HepG2 (cell line): ENCODE data around the gene DNTTIP2. TPM values are rescaled to one million over a fixed set of nuclear protein-coding genes. Genes with fewer than 3 reads are reported as not detected.

ENCODE experiments used
- AGO1 ChIP-seq: fragments of 200-400 bp; formaldehyde crosslinking; IDR thresholded peaks from 2 replicates; pipeline ENCODE4 v1.6.1; 2017; ENCODE audit warnings: mild to moderate bottlenecking, low read depth, low read length, moderate library complexity; ENCODE audit not compliant: poor library complexity, severe bottlenecking
- BCL6 ChIP-seq: IDR thresholded peaks from 2 replicates; pipeline ENCODE4 v1.6.1; 2016; ENCODE audit warnings: missing genetic modification reagents, missing compliant biosample characterization
- CCDC6 ChIP-seq: sonication (generic); formaldehyde crosslinking; IDR thresholded peaks from 2 replicates; pipeline ENCODE4 v1.8.1; 2022; ENCODE audit warnings: mild to moderate bottlenecking, missing genetic modification reagents, moderate library complexity
- ETV5 ChIP-seq: IDR thresholded peaks from 2 replicates; pipeline ENCODE4 v1.6.1; 2018; ENCODE audit warnings: missing biosample characterization, missing genetic modification reagents, inconsistent platforms, borderline replicate concordance
- FOXP1 ChIP-seq, 2 experiments: fragments of 450-650 bp in 1 of 2; IDR thresholded peaks; 2 replicates each; pipeline ENCODE4 v1.6.1; 2017 to 2018; ENCODE audit warnings: antibody characterized with exemption in 1 of 2
- GTF2F1 ChIP-seq: fragments of 150-350 bp; IDR thresholded peaks from 2 replicates; pipeline ENCODE4 v1.6.1; 2014; ENCODE audit warnings: low read length
- HHEX ChIP-seq: IDR thresholded peaks from 2 replicates; pipeline ENCODE4 v1.6.1; 2016; ENCODE audit warnings: control low read depth
- ISX ChIP-seq: sonication (generic); formaldehyde crosslinking; conservative IDR thresholded peaks from 2 replicates; pipeline ENCODE4 v1.5.0; 2020; ENCODE audit warnings: missing genetic modification reagents
- KAT2B ChIP-seq: fragments of 150-350 bp; IDR thresholded peaks from 2 replicates; pipeline ENCODE4 v1.6.1; 2014; ENCODE audit warnings: low read depth, low read length, borderline replicate concordance
- KDM5A ChIP-seq: fragments of 200-600 bp; sonication (generic); IDR thresholded peaks from 2 replicates; pipeline ENCODE4 v1.7.0; 2018; ENCODE audit warnings: antibody characterized with exemption, mild to moderate bottlenecking, low read length, borderline replicate concordance
- KLF15 ChIP-seq: sonication (generic); formaldehyde crosslinking; IDR thresholded peaks from 2 replicates; pipeline ENCODE4 v1.8.1; 2023; ENCODE audit warnings: borderline replicate concordance, mild to moderate bottlenecking, inconsistent platforms, missing genetic modification reagents, mixed read lengths
- NCOA1 ChIP-seq: sonication (generic); formaldehyde crosslinking; IDR thresholded peaks from 2 replicates; pipeline ENCODE4 v1.9.0; 2021; ENCODE audit warnings: missing genetic modification reagents
- PAWR ChIP-seq: sonication (generic); formaldehyde crosslinking; IDR thresholded peaks from 2 replicates; pipeline ENCODE4 v1.4.0; 2020; ENCODE audit warnings: missing genetic modification reagents, mild to moderate bottlenecking, borderline replicate concordance
- PHF20 ChIP-seq: sonication (generic); formaldehyde crosslinking; IDR thresholded peaks from 2 replicates; pipeline ENCODE4 v1.5.0; 2020; ENCODE audit warnings: mild to moderate bottlenecking, missing genetic modification reagents
- RAD51 ChIP-seq: fragments of 450-650 bp; IDR thresholded peaks from 2 replicates; pipeline ENCODE4 v1.6.1; 2016; ENCODE audit warnings: borderline replicate concordance
- RBM22 ChIP-seq: fragments of 200-400 bp; formaldehyde crosslinking; optimal IDR thresholded peaks from 2 replicates; pipeline ENCODE3; 2017; ENCODE audit warnings: mild to moderate bottlenecking, low read length, moderate library complexity
- RXRB ChIP-seq: IDR thresholded peaks from 2 replicates; pipeline ENCODE4 v1.6.1; 2016; ENCODE audit warnings: borderline replicate concordance, missing genetic modification reagents, missing compliant biosample characterization
- ZNF12 ChIP-seq: sonication (generic); formaldehyde crosslinking; IDR thresholded peaks from 2 replicates; pipeline ENCODE4 v1.5.0; 2020; ENCODE audit warnings: missing genetic modification reagents
- ZNF124 ChIP-seq: sonication (generic); formaldehyde crosslinking; IDR thresholded peaks from 2 replicates; pipeline ENCODE4 v1.4.0; 2020; ENCODE audit warnings: missing genetic modification reagents
- ZNF180 ChIP-seq: sonication (generic); formaldehyde crosslinking; IDR thresholded peaks from 2 replicates; pipeline ENCODE4 v1.4.0; 2020; ENCODE audit warnings: low read depth, missing genetic modification reagents, borderline replicate concordance
- ZNF224 ChIP-seq: sonication (generic); formaldehyde crosslinking; IDR thresholded peaks from 2 replicates; pipeline ENCODE4 v1.5.0; 2020; ENCODE audit warnings: mild to moderate bottlenecking, missing genetic modification reagents
- ZNF496 ChIP-seq: sonication (generic); formaldehyde crosslinking; IDR thresholded peaks from 2 replicates; pipeline ENCODE4 v1.8.1; 2023; ENCODE audit warnings: mild to moderate bottlenecking, moderate library complexity, missing genetic modification reagents; ENCODE audit not compliant: insufficient replicate concordance
- polyA plus RNA-seq, 8 experiments: library from polyadenylated mRNA; depleted of rRNA in 3 of 8; stranded (reverse) in 7 of 8; unstranded in 1 of 8; fragments of >200 nt; fragmentation: Illumina TruSeq in 4 of 8; extraction: Trizol in 4 of 8; gene quantifications; 2 replicates each; pipeline versions ENCODE4 v1.2.1 to v1.2.3, GENCODE V29; 2011 to 2016; ENCODE audit warnings: low read depth in 4 of 8, missing spikeins in 1 of 8, mixed read lengths in 1 of 8; ENCODE audit not compliant: insufficient read depth in 1 of 8
- total RNA-seq, 5 experiments: library from RNA; depleted of rRNA; stranded (reverse); fragments of >200 nt; fragmentation: Illumina TruSeq; extraction: Trizol; gene quantifications; 2 replicates each; pipeline ENCODE4 v1.2.3, GENCODE V29; 2016; ENCODE audit warnings: low read depth in 1 of 5
- TF ChIP-seq, protein P1 (sequence below): sonication (generic); formaldehyde crosslinking; IDR thresholded peaks from 2 replicates; pipeline ENCODE4 v1.8.0; 2022; ENCODE audit warnings: mild to moderate bottlenecking, missing genetic modification reagents; ENCODE audit not compliant: insufficient replicate concordance
- TF ChIP-seq, protein P2 (sequence below): sonication (generic); formaldehyde crosslinking; IDR thresholded peaks from 2 replicates; pipeline ENCODE4 v1.4.0; 2020; ENCODE audit warnings: missing genetic modification reagents, mild to moderate bottlenecking, borderline replicate concordance
- TF ChIP-seq, protein P3 (sequence below): sonication (generic); formaldehyde crosslinking; IDR thresholded peaks from 2 replicates; pipeline ENCODE4 v1.4.0; 2020; ENCODE audit warnings: missing genetic modification reagents; ENCODE audit errors: not compliant biosample characterization
- TF ChIP-seq, protein P4 (sequence below): sonication (generic); formaldehyde crosslinking; IDR thresholded peaks from 2 replicates; pipeline ENCODE4 v1.8.1; 2023; ENCODE audit warnings: mild to moderate bottlenecking, missing genetic modification reagents, borderline replicate concordance

DNTTIP2 gene
- total and polyA plus RNA-seq, 2 of the 13 experiments (the other 11 are each of a cell fraction or from before 2014, with no cell fraction given) = 11.4 to 63.3 TPM

DNA sequence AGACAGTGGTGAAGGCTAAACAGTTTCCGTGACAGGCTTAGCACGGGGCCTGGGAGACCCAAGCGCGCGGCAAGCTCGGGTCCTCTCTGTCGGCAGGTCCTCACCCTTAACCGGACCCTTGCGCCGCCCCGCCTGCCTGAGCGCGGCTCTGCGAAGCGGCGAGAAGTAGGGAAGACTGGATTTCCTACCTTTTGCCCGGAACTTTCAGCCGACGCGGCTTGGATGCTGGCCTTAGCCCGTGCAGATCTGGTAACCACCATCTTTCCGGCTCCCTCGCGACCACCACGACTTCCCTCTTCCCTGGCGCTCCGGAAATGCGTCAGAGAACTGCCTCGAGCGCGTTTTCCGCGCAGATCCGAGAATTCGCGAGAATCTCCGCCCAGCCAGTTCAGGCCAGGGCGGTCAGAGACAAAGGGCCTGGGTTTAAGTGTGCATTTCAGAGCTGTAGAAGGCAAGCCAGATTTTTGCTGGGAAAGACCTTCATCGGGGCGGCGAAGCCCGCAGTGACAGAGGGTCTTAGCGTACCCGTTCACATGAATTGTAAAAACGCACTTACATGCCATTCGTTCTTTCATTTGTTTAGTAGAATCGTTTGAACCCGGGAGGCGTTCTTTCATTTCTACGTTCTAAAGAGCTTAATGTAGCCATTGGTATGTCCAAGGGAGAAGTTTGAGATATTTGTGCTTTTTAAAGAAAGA lies at the start of gene DNTTIP2 (continued):
- no peak for TF ChIP-seq AGO1
- TF ChIP-seq BCL6 = peak; percentile 22; the same call in 1 of the 2 replicates
- no peak for TF ChIP-seq FOXP1 (IDR thresholded peaks at IDR 0.05)
- TF ChIP-seq FOXP1 (CRISPR knock-in tag; IDR thresholded peaks at IDR 0.05) = no peak
- TF ChIP-seq GTF2F1 = 0 out of 2 replicates have a peak, but pooled peaks have one; percentile 52
- TF ChIP-seq ZNF224 (CRISPR knock-in tag) = 0 out of 2 replicates have a peak, but pooled peaks have one; percentile 30
- TF ChIP-seq, protein P1, sequence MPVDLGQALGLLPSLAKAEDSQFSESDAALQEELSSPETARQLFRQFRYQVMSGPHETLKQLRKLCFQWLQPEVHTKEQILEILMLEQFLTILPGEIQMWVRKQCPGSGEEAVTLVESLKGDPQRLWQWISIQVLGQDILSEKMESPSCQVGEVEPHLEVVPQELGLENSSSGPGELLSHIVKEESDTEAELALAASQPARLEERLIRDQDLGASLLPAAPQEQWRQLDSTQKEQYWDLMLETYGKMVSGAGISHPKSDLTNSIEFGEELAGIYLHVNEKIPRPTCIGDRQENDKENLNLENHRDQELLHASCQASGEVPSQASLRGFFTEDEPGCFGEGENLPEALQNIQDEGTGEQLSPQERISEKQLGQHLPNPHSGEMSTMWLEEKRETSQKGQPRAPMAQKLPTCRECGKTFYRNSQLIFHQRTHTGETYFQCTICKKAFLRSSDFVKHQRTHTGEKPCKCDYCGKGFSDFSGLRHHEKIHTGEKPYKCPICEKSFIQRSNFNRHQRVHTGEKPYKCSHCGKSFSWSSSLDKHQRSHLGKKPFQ (CRISPR knock-in tag) = no peak
- peak; percentile 99 for TF ChIP-seq PHF20 (CRISPR knock-in tag)
- TF ChIP-seq, protein P2, sequence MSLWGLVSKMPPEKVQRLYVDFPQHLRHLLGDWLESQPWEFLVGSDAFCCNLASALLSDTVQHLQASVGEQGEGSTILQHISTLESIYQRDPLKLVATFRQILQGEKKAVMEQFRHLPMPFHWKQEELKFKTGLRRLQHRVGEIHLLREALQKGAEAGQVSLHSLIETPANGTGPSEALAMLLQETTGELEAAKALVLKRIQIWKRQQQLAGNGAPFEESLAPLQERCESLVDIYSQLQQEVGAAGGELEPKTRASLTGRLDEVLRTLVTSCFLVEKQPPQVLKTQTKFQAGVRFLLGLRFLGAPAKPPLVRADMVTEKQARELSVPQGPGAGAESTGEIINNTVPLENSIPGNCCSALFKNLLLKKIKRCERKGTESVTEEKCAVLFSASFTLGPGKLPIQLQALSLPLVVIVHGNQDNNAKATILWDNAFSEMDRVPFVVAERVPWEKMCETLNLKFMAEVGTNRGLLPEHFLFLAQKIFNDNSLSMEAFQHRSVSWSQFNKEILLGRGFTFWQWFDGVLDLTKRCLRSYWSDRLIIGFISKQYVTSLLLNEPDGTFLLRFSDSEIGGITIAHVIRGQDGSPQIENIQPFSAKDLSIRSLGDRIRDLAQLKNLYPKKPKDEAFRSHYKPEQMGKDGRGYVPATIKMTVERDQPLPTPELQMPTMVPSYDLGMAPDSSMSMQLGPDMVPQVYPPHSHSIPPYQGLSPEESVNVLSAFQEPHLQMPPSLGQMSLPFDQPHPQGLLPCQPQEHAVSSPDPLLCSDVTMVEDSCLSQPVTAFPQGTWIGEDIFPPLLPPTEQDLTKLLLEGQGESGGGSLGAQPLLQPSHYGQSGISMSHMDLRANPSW (CRISPR knock-in tag) = no peak
- TF ChIP-seq ZNF12 = no peak
- peak; percentile 96 for TF ChIP-seq KDM5A
- TF ChIP-seq HHEX (CRISPR knock-in tag) = no peak
- no peak for TF ChIP-seq PAWR (CRISPR knock-in tag)
- no peak for TF ChIP-seq ISX (CRISPR knock-in tag)
- no peak for TF ChIP-seq NCOA1 (CRISPR knock-in tag)
- no peak for TF ChIP-seq KLF15 (CRISPR knock-in tag)
- peak; percentile 73; the same call in 1 of the 2 replicates for TF ChIP-seq CCDC6
- no peak for TF ChIP-seq RAD51
- no peak for TF ChIP-seq RBM22
- TF ChIP-seq ZNF124 (CRISPR knock-in tag) = peak; percentile 95
- no peak for TF ChIP-seq ZNF180 (CRISPR knock-in tag)
- TF ChIP-seq KAT2B = no peak
- peak; percentile 80 for TF ChIP-seq ETV5 (CRISPR knock-in tag)
- TF ChIP-seq, protein P3, sequence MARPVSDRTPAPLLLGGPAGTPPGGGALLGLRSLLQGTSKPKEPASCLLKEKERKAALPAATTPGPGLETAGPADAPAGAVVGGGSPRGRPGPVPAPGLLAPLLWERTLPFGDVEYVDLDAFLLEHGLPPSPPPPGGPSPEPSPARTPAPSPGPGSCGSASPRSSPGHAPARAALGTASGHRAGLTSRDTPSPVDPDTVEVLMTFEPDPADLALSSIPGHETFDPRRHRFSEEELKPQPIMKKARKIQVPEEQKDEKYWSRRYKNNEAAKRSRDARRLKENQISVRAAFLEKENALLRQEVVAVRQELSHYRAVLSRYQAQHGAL (CRISPR knock-in tag) = peak; percentile 81
- no peak for TF ChIP-seq ZNF496 (CRISPR knock-in tag)
- TF ChIP-seq, protein P4, sequence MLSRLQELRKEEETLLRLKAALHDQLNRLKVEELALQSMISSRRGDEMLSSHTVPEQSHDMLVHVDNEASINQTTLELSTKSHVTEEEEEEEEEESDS = no peak
- peak; percentile 73; the same call in 1 of the 2 replicates for TF ChIP-seq RXRB
